ENCODE results near the gene SLC38A7.

DNA sequence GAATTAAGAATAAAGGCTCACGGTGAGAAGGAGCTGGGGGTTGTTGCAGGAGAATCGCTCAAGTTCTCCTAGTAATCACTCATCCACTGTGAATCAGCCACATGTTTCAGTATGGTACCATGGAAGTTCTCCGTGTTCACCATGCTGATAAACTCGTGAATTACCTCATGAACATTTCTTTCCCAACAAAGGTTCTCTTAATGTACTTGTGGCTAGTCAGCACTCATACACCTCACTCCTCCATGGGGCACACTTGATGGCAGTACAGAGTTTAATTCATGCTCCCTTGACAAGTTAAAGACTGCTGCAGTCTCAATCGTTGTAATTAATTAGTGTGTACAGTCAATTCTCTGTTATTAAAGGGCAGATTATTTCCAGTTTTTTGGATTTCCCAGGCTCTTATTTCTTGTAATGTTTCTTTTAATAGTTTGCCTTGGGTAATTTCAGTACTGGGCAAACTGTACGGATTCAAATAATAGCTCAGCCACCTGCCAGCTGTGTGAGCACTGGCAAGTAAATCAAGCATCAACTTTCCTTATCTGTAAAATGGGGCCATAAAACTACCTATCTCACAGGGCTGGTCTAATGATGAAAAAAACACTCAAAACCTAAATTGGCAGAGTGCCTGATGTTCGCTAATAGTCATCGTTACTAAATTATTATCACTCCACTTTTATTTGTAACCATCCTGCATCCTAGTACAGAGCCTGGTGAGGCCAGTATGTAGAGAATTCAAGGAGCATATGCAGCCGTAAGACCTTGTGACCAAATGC is 43.4 kb upstream of the SLC38A7 start:
- TF ChIP-seq POLR2A (IDR thresholded peaks at IDR 0.05; ENCODE audit: borderline replicate concordance, extremely low read depth, insufficient read depth, insufficient read length) (no peak), ZNF274 (IDR thresholded peaks at IDR 0.05; ENCODE audit: low read depth, low read length) (no peak), CEBPB (IDR thresholded peaks at IDR 0.05; ENCODE audit: low read depth) (no peak), EZH2 (IDR thresholded peaks at IDR 0.05) (no peak), EZH2phosphoT487 (IDR thresholded peaks at IDR 0.05; ENCODE audit: borderline replicate concordance) (no peak)
- TF ChIP-seq, protein P1, sequence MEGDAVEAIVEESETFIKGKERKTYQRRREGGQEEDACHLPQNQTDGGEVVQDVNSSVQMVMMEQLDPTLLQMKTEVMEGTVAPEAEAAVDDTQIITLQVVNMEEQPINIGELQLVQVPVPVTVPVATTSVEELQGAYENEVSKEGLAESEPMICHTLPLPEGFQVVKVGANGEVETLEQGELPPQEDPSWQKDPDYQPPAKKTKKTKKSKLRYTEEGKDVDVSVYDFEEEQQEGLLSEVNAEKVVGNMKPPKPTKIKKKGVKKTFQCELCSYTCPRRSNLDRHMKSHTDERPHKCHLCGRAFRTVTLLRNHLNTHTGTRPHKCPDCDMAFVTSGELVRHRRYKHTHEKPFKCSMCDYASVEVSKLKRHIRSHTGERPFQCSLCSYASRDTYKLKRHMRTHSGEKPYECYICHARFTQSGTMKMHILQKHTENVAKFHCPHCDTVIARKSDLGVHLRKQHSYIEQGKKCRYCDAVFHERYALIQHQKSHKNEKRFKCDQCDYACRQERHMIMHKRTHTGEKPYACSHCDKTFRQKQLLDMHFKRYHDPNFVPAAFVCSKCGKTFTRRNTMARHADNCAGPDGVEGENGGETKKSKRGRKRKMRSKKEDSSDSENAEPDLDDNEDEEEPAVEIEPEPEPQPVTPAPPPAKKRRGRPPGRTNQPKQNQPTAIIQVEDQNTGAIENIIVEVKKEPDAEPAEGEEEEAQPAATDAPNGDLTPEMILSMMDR (IDR thresholded peaks at IDR 0.05 in 2 of 3, conservative IDR thresholded peaks at IDR 0.05 in 1 of 3; ENCODE audit: borderline replicate concordance in 1 of 3, insufficient read depth in 1 of 3, low read depth in 2 of 3, low read length in 2 of 3) = no peak
- TF ChIP-seq, protein P2, sequence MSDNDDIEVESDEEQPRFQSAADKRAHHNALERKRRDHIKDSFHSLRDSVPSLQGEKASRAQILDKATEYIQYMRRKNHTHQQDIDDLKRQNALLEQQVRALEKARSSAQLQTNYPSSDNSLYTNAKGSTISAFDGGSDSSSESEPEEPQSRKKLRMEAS (IDR thresholded peaks at IDR 0.05) = no peak
